GM18502 (cell line): ENCODE measurements around the gene SHB.

Experiments used
- ATAC-seq: cut with Tn5 transposase; IDR thresholded peaks from one replicate; pipeline ENCODE4 v1.9.1; 2021; ENCODE audit warnings: mild to moderate bottlenecking; ENCODE audit not compliant: unreplicated experiment, poor library complexity

Gene SHB

DNA sequence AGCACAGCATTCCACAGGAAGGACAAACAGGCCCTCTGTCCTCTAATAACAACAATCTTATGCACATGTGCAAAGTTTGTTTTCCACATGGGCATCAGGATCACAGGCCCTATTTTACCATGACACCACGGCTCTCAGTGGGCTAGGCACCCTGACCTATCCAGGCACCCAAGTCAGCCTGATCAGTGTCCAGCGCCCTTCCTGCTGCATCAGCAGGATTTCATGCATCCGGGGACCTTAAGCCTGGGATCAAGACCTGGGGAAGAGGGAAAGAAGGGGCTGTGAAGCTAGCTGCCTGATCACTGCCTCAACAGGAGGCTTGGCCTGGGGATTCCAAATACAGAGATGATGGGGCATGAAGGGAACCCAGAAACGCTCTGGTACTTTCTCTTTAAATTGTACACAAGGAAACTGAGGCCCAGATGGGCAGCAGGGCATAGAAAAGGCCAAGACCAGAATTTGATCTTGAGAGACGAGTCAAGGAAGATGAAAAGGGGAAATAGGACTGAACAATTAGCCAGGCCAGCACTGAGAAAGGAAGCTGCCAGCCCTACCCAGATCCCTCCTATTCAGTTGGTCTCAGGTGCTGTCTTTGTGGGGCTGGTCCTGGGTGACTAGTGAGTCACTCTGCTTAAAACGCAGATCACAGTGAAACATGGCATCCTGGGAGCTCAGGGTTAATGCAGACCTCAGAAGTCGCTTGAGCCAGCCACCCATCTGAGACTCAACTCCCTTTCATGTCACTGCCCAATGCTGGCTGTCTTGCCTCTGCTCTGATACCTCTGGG is 57.9 kb downstream of the SHB start:
- no peak for ATAC-seq

DNA sequence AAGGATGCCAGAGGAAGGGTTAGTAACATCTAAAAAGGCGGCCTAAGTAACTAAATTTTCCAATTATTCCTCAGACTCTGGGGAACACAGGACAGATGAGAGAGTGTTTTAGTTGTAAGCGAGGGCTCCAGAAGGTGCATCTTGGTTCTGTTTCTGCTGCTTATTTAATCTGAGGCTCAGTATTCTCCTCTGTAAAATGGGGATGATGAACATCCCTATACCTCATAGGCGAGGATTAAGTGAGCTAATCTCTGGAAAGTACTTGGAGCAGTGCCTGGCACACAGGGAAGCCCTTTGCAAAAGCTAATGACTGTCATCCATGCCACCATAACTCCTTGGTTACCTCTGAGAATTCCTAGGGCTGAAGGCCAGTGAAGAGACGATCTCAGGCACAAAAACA is 59.0 kb downstream of the SHB start:
- ATAC-seq: no peak

- ATAC-seq: no peak
These were observed 60.0 kb downstream of the SHB start for GRCh38 chr9:38009035-38009501.

DNA sequence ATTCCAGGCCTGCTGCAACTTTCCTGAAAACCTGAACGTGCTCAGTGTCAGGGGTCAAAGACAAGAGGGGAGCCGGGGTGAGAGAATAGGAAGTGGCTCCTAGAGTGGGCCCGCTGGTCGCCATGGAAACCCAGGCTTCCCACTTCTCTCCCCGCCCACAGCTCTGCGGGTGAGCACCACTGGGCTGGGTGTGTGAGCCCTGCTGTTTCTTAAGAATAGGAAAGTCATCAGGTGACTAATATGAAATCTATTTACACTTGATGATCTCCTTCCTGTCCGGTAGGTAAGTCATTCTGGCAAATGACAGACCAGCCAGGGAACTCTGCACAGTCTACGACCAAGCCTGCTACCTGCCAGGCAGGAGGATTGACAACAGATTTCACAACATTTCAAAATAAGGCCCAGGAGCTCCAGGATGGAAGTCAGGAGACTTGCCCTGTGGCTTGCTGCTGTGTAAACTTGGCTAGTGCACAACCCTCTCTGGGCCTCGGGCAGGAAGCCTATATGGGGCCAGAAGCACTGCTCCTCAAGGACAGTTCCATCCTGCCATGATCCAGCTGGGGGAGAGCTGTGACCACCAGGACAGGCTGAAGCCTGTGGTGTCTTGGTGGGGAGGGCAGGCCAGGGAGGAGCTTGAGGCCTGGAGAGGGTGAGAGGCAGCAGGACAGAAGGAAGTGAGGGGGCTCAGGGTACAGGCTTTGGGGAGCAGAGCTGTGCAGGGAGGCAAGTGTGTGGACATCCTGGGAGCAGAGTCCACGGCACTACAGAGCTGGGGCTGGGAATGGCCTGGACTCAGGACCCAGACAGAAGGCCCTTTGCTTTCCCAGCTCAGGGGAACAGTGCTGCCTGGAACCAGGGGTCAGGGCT is 60.6 kb downstream of the SHB start:
- peak; percentile 92 for ATAC-seq

- ATAC-seq: no peak
These were observed 62.0 kb downstream of the SHB start for GRCh38 chr9:38007016-38007415.

DNA sequence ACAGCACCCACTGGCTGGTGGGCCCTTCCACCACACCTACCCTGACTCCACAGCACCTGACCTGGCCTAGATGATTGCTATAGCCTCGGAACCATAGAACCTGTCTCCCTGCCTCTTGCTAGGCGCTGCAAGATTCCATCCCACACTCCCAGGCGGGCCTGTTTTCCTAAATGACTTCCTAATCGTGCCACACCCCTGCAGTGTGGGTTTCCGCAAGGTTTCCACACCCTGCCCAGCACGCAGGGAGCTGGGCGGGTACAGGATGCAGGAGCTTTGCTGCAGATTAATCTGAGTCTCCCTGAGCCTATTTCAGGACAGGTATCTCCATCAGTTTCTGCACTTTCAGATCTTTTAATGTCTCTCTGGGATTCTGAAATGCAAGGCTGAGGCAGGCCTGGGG is 62.9 kb downstream of the SHB start:
- ATAC-seq: no peak

GRCh38 chr9:38004809-38005560 is 64.0 kb downstream of the SHB start:
- ATAC-seq: no peak

DNA sequence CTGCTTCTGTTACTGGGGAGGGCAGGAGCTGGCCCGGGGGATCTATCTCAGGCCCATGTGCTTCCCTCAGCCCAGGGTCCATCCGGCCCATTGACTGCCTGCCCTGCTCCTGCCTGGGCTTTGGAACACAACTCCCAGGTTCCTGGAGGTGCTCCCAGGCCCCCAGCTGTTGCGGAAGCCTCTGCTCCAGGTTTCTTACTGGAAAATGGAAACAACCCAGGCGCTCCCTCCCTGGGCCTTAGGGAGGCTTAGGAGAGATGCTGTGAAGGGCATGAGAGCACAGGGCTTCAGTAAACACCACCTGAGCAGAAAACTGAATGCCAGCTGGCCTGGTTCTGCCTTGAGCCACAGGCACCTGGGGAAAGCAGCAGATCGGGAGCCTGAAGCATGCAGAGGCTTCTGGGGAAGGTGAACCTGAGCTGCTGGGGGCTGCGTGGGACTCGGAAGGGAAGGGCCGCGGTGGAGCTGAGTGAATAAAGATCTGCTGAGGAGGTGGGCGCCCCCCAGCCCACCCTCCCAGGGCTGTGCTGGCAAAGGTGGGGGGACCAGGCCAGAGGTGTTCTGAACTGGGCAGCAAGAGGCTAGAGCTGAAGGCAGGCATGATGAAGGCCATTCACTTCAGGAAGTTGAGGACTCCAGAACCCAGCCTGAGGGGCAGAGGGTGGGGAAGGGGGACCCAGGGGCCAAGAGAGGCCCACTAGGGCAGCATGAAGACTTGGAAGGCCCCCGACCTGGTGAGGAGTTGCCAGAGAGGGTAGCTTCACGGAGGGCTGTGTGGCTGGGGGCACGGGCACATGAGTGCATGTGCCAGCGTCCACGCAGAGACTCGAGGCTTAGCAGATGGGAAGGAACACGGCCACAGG is 64.8 kb downstream of the SHB start:
- no peak for ATAC-seq

DNA sequence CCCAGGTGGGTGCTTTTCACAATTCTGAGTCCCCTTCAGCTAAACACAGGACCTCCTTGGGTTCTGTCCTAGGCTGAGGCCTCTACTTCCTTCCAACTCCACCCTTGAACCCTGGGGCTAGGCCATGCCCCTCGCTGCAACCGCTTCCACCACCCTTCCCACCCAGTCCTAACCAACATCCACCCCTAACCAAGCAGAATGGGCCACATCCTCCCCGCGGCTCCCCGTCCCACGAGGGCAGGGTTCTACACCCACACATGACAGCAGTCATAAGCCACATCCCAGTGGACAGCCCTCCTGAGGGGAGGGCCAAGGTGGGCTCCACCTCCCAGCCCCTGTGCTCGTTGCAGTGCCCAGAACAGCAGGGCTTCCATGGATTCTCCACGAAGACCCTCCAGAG is 65.8 kb downstream of the SHB start:
- no peak for ATAC-seq

DNA sequence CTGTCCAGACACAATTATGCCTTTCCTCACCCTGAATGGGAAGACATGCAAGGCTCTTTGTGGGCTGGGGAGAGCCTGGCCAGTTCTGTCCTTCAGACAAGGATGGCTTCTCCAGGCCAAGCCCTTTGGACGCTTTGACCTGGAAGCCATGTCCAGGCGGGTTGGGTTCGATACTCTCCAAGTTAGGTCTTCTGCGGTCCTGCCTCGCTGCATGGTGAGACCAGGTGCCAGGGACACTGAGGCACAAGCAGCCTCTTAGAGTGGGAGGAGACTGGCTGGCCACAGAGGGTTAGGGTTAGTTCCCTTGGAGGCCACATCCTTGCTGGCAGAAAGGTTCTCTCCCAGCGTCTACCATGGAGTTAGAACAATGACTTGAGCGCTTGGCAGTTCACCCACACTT is 67.6 kb downstream of the SHB start:
- no peak for ATAC-seq

GRCh38 chr9:38000735-38001134 is 68.3 kb downstream of the SHB start:
- ATAC-seq: peak; percentile 69

- no peak for ATAC-seq
These were observed 68.7 kb downstream of the SHB start for GRCh38 chr9:38000332-38000731.

GRCh38 chr9:37999588-38000189 is 69.3 kb downstream of the SHB start:
- ATAC-seq: no peak

DNA sequence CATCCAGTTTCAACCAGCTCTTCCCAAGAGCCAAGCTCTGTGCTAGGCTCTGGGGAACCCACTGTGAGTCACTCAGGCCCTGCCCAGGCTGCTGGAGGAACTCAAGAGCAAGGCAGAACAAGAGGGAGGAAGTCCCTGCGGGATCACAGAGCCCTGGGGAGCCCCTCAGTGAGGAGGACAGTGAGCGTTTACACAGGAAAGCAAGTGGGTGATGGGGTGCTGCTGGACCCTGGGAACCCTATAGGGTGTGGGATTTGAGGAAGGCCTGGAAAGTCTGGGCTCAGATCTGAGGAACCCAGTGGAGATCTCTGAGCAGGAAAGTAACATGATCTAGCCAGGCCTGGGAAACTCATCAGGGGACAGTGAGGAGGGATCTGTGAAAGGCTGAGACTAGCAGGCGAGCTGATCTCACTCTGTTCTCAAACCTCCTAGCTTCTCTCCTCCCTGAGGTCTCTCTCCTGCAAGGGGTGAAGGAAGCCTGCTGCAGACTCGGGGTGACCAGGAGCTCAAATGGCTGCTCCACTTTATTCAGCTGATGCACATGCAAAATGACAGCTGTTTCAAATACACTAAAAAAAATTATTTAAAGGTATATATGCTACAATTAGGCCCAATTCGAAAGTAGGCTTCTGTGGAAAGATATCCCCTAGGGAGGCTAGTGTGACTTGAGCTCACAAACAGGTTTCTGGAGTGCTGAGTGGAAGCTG is 70.0 kb downstream of the SHB start:
- ATAC-seq: no peak

GRCh38 chr9:37997636-37998374 is 71.2 kb downstream of the SHB start:
- ATAC-seq: no peak

DNA sequence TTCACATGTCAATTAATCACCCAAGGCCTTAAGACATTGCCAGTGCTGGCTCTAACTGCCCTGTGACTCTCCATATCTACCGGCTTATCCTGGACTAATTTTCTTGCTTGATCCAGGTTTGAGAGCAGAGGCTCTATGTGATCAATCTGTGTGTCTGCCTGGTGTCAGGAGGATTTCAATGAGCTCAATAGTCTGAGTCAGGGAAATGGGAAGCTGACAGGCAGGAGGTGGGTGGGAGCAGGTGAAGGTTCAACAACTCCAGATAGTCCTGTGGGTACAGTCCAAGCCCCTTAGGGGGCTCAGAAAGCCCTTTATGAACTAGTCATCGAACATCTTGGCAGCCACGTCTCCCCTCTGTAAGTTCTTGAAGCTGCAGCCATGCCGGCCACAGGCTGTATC is 72.2 kb downstream of the SHB start:
- ATAC-seq: no peak

GRCh38 chr9:37995961-37996818 is 72.8 kb downstream of the SHB start:
- no peak for ATAC-seq
